HG03469 (cell line): ENCODE measurements around the gene ERCC4.

Experiments used
- ATAC-seq: cut with Tn5 transposase; IDR thresholded peaks from one replicate; pipeline ENCODE4 v1.9.1; 2021; ENCODE audit warnings: mild to moderate bottlenecking, moderate library complexity, moderate number of reproducible peaks; ENCODE audit not compliant: unreplicated experiment

The ERCC4 gene

DNA sequence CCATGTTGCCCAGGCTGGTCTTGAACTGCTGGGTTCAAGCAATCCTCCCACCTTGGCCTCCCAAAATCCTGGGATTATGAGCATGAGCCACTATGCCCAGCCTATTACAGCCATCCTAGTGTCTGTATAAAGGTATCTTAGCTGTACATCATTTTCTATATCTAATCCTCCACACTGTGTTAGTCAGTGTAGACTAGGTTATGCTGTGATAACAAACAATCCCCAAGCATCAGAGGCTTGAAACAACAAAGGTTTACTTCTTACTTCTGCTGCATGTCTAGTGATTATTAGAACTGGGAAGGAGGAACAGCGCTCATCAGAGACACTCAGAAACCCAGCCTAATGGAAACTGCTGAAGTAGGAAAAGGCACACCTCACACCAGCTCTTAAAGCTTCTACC, 68.1 kb downstream of the ERCC4 start:
- ATAC-seq, result no peak

- ATAC-seq, result no peak
Observed at GRCh38 chr16:13992322-13992721, 72.4 kb downstream of the ERCC4 start.

GRCh38 chr16:13992976-13993375, 73.0 kb downstream of the ERCC4 start:
- no peak for ATAC-seq

- ATAC-seq, result no peak
Observed at GRCh38 chr16:13994239-13995106, 74.5 kb downstream of the ERCC4 start.

GRCh38 chr16:13995194-13995593, 75.2 kb downstream of the ERCC4 start:
- no peak for ATAC-seq

DNA sequence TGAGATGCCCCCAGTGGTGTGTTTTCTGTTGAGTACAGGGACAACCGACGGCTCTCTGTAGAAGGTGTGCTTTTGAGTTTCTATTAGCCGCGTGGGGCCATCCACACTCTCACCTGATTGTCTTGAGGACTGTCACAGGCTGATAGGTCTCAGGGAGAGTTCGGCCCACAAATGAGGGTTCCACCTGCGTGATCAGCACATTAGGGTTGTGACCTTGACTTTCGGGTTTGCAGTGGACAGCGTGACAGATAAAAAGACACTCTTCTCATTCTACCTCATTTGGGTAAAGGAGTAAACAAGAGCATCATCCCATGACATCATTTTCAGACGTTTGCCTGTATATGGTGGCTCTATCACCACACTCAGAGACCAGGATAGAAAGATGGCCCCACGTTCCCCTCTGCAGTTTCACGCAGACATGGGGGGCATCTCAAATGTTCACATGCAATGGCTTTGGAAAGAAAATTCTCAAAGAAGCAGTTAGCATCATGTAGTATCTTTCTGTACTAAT, 76.9 kb downstream of the ERCC4 start:
- ATAC-seq, result no peak

DNA sequence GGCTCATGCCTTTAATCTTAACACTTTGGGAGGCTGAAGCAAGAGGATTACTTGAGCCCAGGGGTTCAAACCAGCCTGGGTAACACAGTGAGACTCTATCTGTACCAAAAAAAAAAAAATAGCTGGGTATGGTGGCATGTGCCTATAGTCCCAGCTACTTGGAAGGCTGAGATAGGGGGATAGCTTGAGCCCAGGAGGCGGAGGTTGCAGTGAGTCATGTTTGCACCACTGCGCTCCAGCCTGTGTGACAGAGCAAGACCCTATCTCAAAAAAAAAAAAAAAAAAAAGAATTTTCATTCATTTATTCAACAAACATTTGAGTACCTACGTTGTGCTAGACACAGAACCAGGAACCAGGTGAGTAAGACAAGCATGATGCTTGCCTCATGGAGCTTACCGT, 77.6 kb downstream of the ERCC4 start:
- ATAC-seq, result no peak

- ATAC-seq, result peak; percentile 80
Observed at GRCh38 chr16:13997933-13998332, 78.0 kb downstream of the ERCC4 start.

- no peak for ATAC-seq
Observed at GRCh38 chr16:13999071-13999894, 79.3 kb downstream of the ERCC4 start.

DNA sequence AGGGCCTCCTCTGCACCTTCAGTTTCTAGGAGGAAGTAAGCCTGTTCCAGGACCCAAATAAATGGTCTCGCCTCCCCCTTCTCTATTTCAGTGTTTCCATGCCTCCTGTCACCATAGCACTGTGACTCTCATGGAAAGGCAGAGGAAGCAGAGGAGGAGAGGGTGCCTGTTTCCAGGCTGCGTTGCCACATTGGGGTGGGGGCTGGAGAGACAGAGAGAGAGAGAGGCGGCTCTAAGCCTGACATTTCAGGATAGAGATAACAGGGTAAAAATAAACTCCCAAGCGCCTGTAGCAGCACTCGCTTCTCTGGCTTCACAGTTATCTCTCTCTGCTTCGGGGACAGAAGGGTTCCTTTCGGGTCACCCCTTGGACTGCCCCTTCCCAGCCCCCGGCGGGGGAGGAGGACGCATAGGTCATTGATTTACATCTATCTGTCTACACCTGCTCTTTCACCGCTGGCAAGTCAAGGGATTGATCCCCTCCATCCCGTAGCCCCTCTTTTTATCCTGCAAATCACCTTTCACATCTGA, 80.0 kb downstream of the ERCC4 start:
- no peak for ATAC-seq

- ATAC-seq, result no peak
Observed at GRCh38 chr16:14001521-14001920, 81.6 kb downstream of the ERCC4 start.
